Umbilical cord (tissue), 2 donors: ENCODE results near the gene TSC2. TPM values are rescaled to one million over a fixed set of nuclear protein-coding genes. Genes with fewer than 3 reads are reported as not detected.
A peak's percentile ranks its signal among the peaks of the same experiment; 100 is the strongest.

ENCODE experiments used
- DNase-seq: peaks from one replicate; pipeline ENCODE4 v3.0.0-alpha.2; 2015; ENCODE audit warnings: low spot score
- total RNA-seq: library from RNA; depleted of rRNA; stranded (reverse); fragments of >200 nt; gene quantifications from one replicate; pipeline ENCODE4 v1.2.3, GENCODE V29; 2014; ENCODE audit warnings: low replicate concordance; ENCODE audit not compliant: insufficient read depth

The TSC2 gene
- total RNA-seq, 1 donor from 2014 or later: 50.1 TPM

DNA sequence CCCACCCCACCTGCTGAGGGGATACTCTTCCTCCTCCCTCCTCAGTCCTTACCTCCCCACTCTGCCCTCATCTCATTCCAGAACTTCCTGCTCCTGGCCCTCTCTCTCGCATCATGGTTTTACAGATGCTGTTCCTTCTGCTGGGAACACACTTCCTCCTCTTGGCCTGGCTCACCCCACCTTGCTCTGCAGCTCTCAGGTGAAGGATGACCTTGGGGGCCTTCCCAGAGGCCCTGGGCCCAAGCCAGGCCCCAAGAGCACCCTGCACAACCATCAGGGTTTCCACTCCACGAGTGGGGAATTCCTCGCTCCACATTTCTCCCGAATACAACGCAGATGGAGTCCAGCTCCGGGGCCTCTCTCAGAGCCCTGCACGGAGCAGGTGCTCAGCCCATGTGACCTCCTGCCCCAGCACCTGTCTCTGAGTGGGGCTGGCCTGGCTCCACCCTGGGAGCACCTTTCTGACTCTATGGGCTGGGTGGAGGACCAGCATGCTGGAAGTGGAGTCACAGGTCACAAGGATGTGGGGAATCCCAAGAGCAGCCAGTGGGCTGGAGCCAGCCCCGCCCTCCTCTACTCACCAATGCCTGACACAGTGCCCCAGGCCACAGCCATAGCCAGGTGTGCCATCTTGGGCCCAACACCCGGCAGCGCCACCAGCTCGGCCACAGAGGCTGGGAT lies 4.7 kb upstream of the TSC2 start:
- no peak for DNase-seq

DNA sequence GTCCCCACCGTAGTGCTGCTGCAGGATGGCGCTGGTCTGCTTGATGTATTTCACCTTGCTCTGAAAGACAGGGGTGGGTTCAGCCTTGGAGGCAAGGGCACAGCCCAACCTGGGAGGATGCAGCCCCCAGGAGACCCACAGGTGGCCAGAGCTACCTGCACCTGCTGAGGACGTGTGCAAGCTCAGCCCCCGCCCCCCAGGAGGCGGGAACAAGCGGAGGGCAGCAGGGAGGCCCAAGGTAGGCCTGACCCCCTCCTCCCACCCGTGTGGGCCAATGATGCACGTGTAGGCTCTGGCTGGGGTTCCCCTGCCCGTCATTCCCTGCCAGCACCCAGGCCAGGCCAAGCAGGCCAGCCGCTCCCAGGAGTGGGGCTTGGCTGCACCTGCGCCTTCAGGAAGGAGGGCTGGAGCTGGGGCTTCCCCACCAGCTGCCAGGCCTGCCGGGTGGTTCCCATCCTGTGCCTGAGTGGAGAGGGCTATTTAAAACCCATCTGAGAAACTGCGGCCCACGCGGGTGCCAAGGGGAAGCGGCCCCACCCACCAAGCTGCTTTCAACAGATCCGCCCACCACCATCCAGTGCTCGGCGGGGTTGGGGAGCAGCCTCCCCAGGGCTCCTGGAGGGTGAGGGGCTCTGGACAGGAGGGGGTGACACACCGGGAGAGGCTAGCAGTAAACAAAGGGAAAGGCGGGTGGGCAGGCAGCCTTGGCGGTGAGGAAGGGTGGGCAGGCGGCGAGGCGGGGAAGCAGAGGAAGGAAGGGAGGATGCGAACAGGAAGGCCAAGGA lies 3.9 kb upstream of the TSC2 start:
- peak; percentile 41 for DNase-seq

DNA sequence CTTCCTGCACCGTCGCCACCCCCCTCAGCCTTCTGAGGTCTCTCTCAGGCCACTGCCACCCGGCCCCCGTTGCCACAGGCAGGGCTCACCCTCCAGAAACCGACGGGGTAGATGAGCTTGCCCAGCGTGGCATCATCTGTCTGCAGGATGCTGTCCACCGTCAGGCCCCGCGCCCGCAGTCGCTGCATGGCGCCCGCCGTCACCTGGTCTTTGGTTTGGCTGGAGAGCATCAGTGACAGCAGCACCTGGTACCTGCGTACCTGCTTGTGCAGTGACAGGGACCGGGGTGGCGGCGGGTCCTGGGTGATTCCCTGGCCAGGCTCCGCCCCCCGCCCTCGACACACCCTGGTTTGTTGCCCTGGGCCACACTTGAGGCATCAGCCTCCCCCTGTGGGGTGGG lies 3.2 kb upstream of the TSC2 start:
- no peak for DNase-seq

DNA sequence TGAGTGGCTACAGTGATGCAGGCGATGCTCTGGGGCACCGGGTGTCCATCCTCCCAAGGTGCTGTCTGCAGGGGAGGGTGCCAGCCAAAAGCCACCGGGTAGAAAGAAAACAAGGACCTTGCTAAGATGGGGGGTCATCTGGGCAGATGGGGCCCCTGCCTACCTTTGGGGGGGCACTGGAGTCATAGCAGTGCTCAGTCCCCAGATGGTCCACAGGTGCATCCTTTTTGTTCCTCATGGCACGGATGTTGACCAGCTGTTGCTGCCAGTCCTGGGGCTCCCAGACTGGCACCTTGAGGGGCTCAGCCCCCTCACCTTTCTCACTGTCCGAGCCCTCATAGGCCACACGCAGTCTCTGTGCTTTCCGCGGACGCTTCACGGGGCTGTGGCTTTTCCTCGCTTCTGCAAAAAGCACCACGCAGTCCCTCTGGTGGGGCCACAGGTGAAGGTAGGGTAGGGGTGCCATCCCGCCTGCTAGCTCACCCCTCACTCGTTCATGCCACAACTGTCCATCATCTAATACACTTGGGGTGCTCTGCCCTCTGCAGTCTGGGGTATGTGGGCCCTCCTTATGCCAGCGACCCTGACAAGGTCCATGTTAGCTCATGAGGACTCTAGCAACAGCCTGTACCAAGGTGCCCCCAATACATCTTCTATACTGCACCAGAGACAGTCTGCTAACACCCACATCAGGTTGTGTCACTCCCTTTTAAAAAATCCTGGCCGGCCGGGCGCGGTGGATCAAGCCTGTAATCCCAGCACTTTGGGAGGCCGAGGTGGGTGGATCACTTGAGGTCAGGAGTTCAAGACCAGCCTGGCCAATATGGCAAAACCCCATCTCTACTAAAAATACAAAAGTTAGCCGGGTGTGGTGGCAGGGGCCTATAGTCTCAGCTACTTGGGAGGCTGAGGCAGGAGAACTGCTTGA lies 1.6 kb upstream of the TSC2 start:
- DNase-seq: no peak

DNA sequence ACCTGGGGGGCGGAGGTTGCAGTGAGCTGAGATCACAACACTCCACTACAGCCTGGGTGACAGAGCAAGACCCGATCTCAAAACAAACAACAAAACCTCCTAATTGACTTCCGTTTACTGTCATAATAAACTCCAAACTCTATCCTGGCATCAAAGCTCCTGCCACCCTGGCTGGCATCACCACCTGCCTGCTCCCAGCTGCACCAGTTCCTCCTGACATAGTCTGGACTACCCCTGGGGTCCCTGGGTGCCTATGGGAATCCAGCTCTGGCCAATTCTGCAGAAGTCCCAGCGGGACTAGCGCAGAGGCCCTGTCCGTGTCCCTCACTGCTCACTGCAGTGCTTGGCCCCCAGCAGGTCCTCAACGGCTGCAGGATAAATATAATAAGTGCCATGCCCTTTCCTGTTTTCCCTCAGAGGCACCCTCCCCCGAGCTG lies 874 bp upstream of the TSC2 start:
- no peak for DNase-seq

DNA sequence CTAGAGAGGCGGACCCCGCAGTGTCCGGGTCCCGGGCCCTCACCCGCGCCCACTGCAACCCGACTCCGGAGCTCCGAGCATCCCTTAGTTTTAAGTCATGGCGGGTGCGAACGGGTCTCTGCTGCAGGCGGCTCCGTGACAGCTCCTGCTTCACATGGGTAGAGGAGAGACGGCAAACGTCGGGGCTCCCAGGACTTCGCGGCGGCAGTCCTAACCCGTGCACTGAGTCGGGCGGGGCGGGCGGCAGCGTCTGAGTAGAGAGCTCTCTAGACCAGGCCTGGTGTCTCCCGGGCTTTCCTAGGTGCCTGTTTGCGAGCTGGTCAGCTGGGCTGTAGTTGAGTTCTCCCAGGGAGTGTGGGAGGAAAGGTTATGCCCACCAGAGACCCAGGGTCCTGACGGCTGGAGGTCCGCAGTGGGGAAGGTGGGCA lies 345 bp downstream of the TSC2 start:
- DNase-seq: no peak

DNA sequence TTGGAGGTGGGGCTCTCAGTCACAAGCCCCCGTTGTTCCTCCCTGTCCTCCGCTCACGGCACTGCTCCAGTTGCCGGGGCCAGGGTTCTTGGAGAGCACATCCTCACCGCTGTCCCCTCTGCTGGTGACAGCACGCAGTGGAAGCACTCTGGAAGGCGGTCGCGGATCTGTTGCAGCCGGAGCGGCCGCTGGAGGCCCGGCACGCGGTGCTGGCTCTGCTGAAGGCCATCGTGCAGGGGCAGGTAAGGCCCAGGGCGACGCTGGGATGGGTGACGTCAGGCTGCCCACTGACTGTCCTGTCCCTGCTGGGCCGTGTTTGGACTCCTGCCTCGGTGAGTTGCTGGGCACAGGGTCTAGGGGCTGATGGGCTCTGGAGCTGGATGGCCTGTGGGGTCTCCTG lies 5.4 kb downstream of the TSC2 start:
- no peak for DNase-seq

DNA sequence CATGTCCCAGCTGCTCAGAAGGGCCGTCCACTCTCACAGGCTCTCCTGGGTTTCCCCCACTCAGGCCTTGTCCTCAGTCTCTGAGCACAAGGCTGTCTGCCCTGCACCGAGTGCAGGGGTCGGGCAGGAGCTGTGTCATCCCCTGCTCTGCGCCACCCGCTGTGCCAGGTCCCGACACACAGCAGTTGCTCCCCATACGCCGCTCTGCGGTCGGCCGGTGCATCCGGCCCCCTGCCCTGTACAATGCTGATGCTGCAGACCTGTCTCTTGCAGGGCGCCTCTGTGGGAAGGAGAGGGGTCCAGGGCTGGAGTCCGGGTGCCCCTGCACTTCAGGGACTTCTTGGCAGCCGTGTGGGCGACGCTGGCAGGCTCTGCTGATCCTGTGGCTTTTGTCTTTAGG lies 6.1 kb downstream of the TSC2 start:
- DNase-seq: no peak

DNA sequence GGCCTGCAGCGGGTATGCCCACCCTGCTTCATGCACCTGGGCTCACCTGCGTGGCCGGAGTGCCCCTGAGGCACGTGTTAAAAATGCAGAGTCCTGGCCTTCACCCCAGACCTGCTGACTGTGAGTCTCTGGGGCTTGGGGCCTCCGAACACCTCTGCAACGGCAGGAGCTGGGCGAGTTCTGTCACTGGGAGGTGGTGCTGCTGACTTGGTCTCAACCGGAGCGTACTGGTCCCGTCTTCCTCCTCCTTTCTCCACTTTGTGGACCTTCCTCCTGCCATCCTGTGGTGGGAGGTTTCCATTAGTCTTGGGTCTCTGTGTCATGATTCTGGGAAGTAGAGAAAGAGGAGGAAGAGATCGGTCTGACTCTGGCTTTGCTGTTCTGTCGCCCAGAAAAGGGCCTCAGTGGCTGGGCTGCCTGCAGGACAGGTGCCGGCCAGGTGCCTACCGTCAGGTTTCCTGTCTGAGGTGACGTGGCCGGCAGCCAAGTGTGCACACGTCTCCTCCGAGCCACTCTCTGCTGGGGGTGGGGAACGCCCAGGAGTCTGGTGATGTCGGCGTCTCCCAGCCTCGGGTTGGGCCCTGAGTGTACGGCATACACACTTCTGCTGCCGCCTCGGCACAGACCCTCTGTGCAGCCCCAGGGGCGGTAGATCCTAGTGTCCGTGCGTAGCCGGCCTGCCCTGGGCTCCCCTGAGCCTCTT lies 6.9 kb downstream of the TSC2 start:
- no peak for DNase-seq

DNA sequence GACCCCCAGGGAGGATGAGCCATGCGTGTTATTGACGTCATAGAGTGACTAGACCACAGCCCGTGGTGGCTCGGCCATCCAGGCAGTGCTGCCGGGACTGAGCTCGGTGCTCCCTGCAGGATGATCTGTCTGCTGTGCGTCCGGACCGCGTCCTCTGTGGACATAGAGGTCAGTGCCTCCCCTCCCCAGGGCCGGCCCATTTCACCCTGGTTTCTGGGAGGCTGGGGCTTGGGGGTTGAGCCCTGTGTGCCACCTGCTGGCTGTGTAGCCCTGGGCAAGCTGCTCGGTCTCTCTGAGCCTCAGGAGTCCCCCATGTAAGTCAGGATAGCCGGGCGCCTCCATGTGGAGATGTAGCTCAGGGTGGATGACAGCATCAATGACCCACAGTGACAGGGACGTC lies 8.3 kb downstream of the TSC2 start:
- no peak for DNase-seq

DNA sequence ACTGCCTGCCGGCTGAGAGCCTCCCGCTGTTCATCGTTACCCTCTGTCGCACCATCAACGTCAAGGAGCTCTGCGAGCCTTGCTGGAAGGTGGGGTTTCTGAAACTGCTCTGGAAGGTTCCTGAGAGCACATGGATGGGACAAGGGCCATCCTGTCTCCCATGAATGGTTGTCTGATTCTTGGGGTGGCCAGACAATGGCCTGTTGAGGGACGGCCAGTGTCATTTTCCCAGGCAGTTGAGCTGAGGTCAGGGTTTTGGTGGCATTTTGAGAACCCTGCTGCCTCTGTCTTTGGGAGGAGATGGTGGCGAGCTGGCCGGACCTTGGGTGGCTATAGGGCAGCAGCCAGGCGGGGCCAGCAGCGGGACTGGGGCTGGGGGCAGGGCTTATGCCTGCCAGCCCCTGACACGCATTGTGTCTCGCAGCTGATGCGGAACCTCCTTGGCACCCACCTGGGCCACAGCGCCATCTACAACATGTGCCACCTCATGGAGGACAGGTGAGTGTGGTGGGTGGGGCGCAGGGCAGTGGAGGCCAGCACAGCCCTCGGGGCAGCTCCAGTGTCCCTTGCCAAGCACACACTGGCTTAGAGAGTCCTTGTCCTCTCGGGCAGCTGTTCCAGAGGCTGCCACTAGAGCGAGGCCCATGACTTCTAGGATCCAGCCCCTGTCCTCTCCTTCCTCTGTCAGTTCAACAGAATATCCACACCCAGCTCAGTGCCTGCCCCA lies 9.1 kb downstream of the TSC2 start:
- DNase-seq: no peak

DNA sequence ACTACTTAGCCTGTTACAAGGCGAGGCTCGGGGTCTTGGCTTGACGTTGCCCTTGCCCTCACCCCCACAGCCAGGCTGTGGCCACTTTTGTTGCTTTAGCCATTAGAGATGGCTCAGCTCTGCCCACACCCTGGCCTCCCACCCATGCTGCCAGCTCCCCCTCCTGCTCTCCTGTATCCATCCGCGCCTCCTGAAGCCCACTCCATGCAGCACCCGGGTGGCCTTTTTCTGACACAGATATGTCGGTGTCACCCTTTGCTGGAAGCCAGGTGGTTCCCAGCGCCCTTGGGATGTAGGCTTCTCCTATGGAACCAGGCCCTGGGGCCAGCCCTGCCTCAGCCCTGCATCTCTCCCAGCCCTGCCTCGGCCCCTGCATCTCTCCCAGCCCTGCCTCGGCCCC lies 9.7 kb downstream of the TSC2 start:
- DNase-seq: no peak

DNA sequence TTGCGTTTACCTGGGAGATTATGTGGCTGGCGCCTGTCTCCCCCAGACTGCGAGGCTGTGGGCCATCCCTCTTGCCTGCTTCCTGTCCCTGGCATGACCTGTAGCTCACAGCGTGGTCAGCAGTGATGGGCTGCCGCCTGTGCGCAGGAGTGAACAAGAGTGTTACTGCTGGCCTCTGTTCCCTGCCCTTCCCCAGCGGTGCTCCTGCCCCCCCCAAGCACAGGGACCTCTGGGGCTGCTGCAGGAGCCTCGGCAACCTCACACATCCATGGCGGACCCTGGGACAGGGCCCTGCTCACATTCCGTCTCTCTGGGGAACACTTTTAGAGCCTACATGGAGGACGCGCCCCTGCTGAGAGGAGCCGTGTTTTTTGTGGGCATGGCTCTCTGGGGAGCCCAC lies 10.6 kb downstream of the TSC2 start:
- DNase-seq: no peak

DNA sequence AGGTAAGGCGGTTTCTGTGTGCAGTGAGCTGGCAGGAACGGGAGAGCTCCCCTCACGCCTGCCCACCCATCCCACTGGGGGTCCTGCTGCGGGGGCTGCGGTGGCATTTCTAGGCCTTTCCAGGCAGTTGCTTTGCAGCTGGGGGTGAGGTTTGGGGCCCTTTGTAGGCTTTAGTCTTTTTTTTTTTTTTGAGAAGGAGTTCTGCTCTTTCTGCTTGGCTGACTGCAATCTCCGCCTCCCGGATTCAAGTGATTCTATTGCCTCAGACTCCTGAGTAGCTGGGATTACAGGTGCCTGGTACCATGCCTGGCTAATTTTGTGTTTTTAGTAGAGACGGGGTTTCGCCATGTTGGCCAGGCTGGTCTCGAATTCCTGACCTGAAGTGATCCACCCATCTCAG lies 11.1 kb downstream of the TSC2 start:
- DNase-seq: no peak

DNA sequence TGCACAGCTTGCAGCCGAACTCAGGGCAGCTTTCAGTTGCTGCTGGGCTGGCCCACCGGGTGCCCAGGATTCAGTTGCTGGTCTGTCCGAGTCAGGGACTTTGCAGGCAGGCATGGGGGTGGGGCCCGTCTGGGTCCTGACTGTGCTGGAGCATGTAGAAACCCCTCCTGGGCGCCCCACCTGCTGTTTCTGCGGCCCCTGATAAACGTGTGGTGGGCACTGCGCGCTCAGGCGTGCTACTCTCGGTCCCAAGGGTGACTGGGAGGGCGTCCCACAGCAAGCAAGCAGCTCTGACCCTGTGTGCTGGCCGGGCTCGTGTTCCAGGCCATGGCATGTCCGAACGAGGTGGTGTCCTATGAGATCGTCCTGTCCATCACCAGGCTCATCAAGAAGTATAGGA lies 12.6 kb downstream of the TSC2 start:
- no peak for DNase-seq

DNA sequence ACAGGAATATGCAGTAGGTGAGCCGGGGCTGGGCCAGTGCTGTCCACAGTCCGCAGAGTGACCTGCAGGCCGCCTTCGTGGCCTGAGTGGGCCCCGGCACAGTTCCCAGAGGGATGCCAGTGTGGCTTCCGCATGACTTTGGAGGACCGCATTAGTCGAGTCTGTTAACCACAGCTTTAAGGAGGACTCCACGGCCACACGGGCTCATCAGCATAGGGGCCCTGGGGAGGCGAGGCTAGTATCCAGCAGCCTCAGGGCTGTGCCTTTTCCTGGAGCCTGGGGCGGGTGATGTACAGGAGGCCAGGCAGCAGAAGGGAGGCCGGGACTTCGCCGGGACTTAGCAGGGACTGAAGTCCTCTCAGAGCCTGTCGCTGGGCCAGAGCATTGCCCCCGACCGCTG lies 13.2 kb downstream of the TSC2 start:
- no peak for DNase-seq

DNA sequence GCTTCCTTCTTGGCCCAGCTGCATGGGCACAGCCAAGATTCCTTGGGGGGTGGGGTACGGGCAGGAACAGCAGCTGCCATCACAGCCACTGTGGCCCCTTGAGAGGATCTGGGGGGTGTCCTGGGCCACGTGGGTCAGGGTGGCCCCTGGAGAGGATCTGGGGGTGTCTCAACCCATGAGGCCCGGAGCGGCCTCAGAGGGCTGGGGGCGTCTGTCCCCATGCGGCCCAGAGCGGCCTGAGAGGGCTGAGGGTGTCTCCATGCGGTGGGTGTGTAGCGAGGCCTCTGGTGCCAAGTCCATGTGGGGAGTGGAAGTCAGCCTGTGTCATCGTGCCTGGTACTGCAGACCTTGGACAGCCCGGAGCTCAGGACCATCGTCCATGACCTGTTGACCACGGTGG lies 13.7 kb downstream of the TSC2 start:
- DNase-seq: no peak

DNA sequence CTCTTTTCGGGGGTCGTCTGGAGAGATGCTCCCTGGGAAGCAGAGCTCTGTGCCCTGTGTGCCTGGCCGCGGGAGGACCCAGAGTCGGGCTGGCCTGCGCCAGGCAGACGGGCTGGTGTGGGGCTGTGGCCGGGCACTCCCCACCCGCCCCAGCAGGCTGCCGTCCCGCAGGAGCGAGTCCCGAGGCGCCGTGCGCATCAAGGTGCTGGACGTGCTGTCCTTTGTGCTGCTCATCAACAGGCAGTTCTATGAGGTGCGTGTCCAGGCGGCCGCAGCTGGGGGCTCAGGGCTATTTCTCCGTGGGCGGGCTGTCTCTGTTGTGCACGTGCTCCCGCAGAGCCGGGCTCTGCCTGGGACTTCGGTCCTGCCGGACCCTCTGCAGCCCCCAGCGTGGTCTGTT lies 15.0 kb downstream of the TSC2 start:
- no peak for DNase-seq

DNA sequence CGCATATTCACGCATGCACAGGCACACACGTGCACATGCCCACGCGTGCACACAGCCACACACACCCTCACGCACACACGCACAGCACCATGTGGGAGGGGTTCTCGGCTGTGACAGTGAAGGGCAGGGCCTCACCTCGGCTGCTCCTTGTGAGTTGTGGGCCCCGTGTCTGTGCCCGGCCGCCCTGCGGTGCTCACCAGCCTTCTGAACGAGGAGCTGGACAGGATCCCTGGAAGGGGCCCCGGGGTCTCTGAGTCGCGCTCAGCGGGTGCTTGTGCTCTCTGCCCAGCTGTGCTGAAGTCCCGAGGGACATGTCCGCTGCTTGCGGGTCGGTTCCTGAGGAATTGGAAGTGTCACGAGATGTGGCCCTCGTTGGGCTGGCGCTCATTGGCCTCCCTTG lies 16.1 kb downstream of the TSC2 start:
- no peak for DNase-seq

DNA sequence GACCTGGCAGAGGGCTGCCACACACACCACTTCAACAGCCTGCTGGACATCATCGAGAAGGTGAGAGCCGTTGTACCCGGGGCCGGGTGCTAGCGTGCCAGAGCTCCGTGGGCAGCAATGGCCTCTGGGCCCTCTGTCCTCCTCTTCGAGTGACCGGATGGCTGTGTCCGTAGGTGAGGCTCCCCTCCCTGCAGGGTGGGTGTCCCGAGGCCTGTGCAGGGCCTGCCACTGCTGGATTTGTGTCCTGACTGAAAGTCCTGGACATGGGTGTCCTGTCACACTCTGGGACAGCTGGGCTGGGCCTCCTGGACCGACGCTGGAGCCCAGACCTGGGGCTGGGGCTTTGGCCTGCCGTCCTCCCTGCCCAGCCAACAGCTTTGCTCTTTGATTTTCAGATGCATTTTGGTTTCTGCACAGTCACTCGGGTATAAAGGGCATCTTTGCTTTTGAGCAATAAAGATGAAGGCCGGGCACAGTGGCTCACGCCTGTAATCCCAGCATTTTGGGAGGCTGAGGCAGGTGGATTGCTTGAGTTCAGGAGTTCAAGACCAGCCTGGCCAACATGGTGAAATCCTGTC lies 16.7 kb downstream of the TSC2 start:
- no peak for DNase-seq

DNA sequence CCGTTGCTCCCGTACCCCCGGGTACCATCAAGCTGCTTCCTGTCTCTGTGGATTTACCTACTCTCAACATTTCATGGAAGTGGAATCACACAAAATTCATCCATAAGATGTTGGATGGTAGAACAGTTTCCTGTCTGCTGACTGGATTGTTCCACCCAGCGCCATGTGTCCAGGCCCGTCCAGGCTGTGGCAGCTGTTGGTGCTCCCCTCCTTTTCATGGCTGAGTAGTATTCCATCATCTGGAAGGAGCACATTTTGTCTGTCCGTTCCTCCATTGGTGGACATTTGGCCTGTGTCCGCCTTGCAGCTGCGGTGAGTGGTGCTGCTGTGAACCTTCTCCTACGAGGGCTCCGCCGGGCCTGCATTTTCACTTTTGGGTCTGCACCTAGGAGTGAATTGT lies 18.4 kb downstream of the TSC2 start:
- DNase-seq: no peak
